Stimulated activated CD8-positive, alpha-beta memory T cell treated with anti-CD3 and anti-CD28 coated beads, Interleukin-12 subunit alpha, Interleukin-12 subunit beta, amount 100 ng/mL, for 24 hours (primary cell): ENCODE data around the gene DOCK2.
"Not testable (repeated sequence)": the region's sequence is repeated elsewhere in the genome, so short reads cannot be mapped to it uniquely, and the experiment has no call there.

Experiments
- DNase-seq: peaks from one replicate; pipeline ENCODE4 v3.0.0-alpha.2; 2020; ENCODE audit errors: extremely low read depth

DOCK2 gene

GRCh38 chr5:169817031-169817430 is 180.0 kb downstream of the DOCK2 start:
- DNase-seq = no peak

GRCh38 chr5:169826618-169827017 is 189.5 kb downstream of the DOCK2 start:
- DNase-seq = no peak

GRCh38 chr5:169827769-169828168 is 190.7 kb downstream of the DOCK2 start:
- no peak for DNase-seq

GRCh38 chr5:169828385-169828784 is 191.3 kb downstream of the DOCK2 start:
- DNase-seq = no peak

- no peak for DNase-seq
These were observed 194.3 kb downstream of the DOCK2 start for GRCh38 chr5:169831331-169831730.

- no peak for DNase-seq
These were observed 195.2 kb downstream of the DOCK2 start for GRCh38 chr5:169832304-169832703.

- DNase-seq = no peak
These were observed 195.8 kb downstream of the DOCK2 start for GRCh38 chr5:169832845-169833244.

- DNase-seq = not testable (repeated sequence)
These were observed 196.7 kb downstream of the DOCK2 start for GRCh38 chr5:169833681-169834292.

- not testable (repeated sequence) for DNase-seq
These were observed 197.5 kb downstream of the DOCK2 start for GRCh38 chr5:169834540-169834939.

GRCh38 chr5:169836835-169837536 is 199.9 kb downstream of the DOCK2 start:
- no peak for DNase-seq

GRCh38 chr5:169837686-169838085 is 200.6 kb downstream of the DOCK2 start:
- DNase-seq = no peak

GRCh38 chr5:169838688-169839087 is 201.6 kb downstream of the DOCK2 start:
- DNase-seq = no peak

GRCh38 chr5:169840405-169840804 is 203.3 kb downstream of the DOCK2 start:
- DNase-seq = no peak

GRCh38 chr5:169842699-169843098 is 205.6 kb downstream of the DOCK2 start:
- DNase-seq = no peak

- DNase-seq = no peak
These were observed 210.4 kb downstream of the DOCK2 start for GRCh38 chr5:169847519-169847918.

GRCh38 chr5:169848271-169848670 is 211.2 kb downstream of the DOCK2 start:
- DNase-seq = no peak

- no peak for DNase-seq
These were observed 211.7 kb downstream of the DOCK2 start for GRCh38 chr5:169848792-169849191.

- DNase-seq = no peak
These were observed 213.3 kb downstream of the DOCK2 start for GRCh38 chr5:169850409-169850808.

GRCh38 chr5:169851321-169851850 is 214.3 kb downstream of the DOCK2 start:
- no peak for DNase-seq

- DNase-seq = no peak
These were observed 219.5 kb downstream of the DOCK2 start for GRCh38 chr5:169856571-169856970.

- DNase-seq = no peak
These were observed 223.5 kb downstream of the DOCK2 start for GRCh38 chr5:169860585-169860984.

- DNase-seq = no peak
These were observed 224.4 kb downstream of the DOCK2 start for GRCh38 chr5:169861433-169861832.

GRCh38 chr5:169861934-169862333 is 224.9 kb downstream of the DOCK2 start:
- DNase-seq = no peak
